NCI-H187 treated with DMSO at 0.1 percent for 48 hours (cell line): ENCODE results near the gene JMJD1C.
"Not testable (repeated sequence)": the region's sequence is repeated elsewhere in the genome, so short reads cannot be mapped to it uniquely, and the experiment has no call there.

Experiments used
- DNase-seq: peaks from one replicate; lab custom pipeline; 2025; lab: John Stamatoyannopoulos, UW

JMJD1C gene

GRCh38 chr10:63258920-63259678 is 206.7 kb downstream of the JMJD1C start:
- DNase-seq: no peak

GRCh38 chr10:63257778-63258177 is 208.0 kb downstream of the JMJD1C start:
- DNase-seq: no peak

GRCh38 chr10:63256009-63256773 is 209.6 kb downstream of the JMJD1C start:
- no peak for DNase-seq

GRCh38 chr10:63255316-63255715 is 210.5 kb downstream of the JMJD1C start:
- DNase-seq: no peak

- no peak for DNase-seq
Measured at GRCh38 chr10:63253040-63253439, 212.7 kb downstream of the JMJD1C start.

GRCh38 chr10:63252095-63252762 is 213.5 kb downstream of the JMJD1C start:
- no peak for DNase-seq

GRCh38 chr10:63250032-63250431 is 215.7 kb downstream of the JMJD1C start:
- DNase-seq: no peak

- no peak for DNase-seq
Measured at GRCh38 chr10:63247771-63248170, 218.0 kb downstream of the JMJD1C start.

- no peak for DNase-seq
Measured at GRCh38 chr10:63246356-63246755, 219.4 kb downstream of the JMJD1C start.

GRCh38 chr10:63241841-63242281 is 223.9 kb downstream of the JMJD1C start:
- DNase-seq: no peak

GRCh38 chr10:63240807-63241206 is 225.0 kb downstream of the JMJD1C start:
- DNase-seq: no peak

- no peak for DNase-seq
Measured at GRCh38 chr10:63238501-63238900, 227.3 kb downstream of the JMJD1C start.

- no peak for DNase-seq
Measured at GRCh38 chr10:63237396-63237795, 228.4 kb downstream of the JMJD1C start.

GRCh38 chr10:63236113-63236935 is 229.5 kb downstream of the JMJD1C start:
- no peak for DNase-seq

GRCh38 chr10:63235136-63235535 is 230.6 kb downstream of the JMJD1C start:
- DNase-seq: not testable (repeated sequence)

GRCh38 chr10:63229161-63229560 is 236.6 kb downstream of the JMJD1C start:
- DNase-seq: no peak

GRCh38 chr10:63228237-63228636 is 237.5 kb downstream of the JMJD1C start:
- no peak for DNase-seq

GRCh38 chr10:63227207-63227895 is 238.4 kb downstream of the JMJD1C start:
- DNase-seq: no peak

GRCh38 chr10:63224241-63224640 is 241.5 kb downstream of the JMJD1C start:
- no peak for DNase-seq

GRCh38 chr10:63221950-63222349 is 243.8 kb downstream of the JMJD1C start:
- no peak for DNase-seq

GRCh38 chr10:63219749-63220148 is 246.0 kb downstream of the JMJD1C start:
- no peak for DNase-seq
